Esophagus muscularis mucosa (tissue), 3 donors: Measurements from ENCODE around the gene TKTL1.

ENCODE experiments used
- POLR2A ChIP-seq: fragments of 450-650 bp; IDR thresholded peaks from one replicate; pipeline ENCODE4 v1.6.1; 2017; ENCODE audit warnings: antibody characterized with exemption, moderate library complexity, mild to moderate bottlenecking, low read depth
- POLR2AphosphoS5 ChIP-seq, 2 donors: sonication (generic); formaldehyde crosslinking; IDR thresholded peaks; one replicate each; pipeline ENCODE4 v1.6.1; 2017; ENCODE audit warnings: antibody characterized with exemption in 2 of 2
- TF ChIP-seq, protein P1 (sequence below), 3 experiments: fragments of 200-600 bp in 2 of 3; fragments of 450-650 bp in 1 of 3; sonication (generic) in 2 of 3; IDR thresholded peaks; one replicate each; pipeline ENCODE4 v1.5.1; 2017 to 2019; ENCODE audit warnings: antibody characterized with exemption in 3 of 3, mild to moderate bottlenecking in 2 of 3, moderate library complexity in 1 of 3

DNA sequence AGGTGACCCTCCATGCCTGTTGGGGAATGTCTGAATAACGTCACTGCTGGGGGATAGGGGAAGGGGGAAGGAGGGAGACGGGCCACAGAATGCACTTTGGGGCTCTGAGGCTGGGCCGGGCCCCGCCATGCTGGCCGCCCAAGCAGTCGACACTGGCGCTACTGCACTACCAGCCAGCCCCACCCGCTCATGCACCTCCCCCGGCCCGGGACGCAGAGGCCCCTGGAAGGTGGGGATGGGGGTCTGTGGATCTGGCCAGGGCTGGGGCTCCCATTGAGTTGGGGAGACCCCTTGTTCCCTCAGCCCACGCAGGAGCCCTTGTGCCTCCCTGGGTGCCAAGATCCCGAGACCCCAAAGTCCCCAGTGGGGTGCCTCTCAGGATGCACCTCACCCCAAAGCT lies 61.0 kb downstream of the TKTL1 start:
- TF ChIP-seq, protein P1, sequence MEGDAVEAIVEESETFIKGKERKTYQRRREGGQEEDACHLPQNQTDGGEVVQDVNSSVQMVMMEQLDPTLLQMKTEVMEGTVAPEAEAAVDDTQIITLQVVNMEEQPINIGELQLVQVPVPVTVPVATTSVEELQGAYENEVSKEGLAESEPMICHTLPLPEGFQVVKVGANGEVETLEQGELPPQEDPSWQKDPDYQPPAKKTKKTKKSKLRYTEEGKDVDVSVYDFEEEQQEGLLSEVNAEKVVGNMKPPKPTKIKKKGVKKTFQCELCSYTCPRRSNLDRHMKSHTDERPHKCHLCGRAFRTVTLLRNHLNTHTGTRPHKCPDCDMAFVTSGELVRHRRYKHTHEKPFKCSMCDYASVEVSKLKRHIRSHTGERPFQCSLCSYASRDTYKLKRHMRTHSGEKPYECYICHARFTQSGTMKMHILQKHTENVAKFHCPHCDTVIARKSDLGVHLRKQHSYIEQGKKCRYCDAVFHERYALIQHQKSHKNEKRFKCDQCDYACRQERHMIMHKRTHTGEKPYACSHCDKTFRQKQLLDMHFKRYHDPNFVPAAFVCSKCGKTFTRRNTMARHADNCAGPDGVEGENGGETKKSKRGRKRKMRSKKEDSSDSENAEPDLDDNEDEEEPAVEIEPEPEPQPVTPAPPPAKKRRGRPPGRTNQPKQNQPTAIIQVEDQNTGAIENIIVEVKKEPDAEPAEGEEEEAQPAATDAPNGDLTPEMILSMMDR (IDR thresholded peaks at IDR 0.05): no peak
- TF ChIP-seq POLR2A: no peak
- no peak for TF ChIP-seq POLR2AphosphoS5 (IDR thresholded peaks at IDR 0.05)
